ENCODE results near the gene RIN3. TPM values are rescaled to one million over a fixed set of nuclear protein-coding genes. Genes with fewer than 3 reads are reported as not detected.

RIN3 gene
- total and polyA plus RNA-seq, 2 experiments from 2014 or later: 1.8 to 7.0 TPM

DNA sequence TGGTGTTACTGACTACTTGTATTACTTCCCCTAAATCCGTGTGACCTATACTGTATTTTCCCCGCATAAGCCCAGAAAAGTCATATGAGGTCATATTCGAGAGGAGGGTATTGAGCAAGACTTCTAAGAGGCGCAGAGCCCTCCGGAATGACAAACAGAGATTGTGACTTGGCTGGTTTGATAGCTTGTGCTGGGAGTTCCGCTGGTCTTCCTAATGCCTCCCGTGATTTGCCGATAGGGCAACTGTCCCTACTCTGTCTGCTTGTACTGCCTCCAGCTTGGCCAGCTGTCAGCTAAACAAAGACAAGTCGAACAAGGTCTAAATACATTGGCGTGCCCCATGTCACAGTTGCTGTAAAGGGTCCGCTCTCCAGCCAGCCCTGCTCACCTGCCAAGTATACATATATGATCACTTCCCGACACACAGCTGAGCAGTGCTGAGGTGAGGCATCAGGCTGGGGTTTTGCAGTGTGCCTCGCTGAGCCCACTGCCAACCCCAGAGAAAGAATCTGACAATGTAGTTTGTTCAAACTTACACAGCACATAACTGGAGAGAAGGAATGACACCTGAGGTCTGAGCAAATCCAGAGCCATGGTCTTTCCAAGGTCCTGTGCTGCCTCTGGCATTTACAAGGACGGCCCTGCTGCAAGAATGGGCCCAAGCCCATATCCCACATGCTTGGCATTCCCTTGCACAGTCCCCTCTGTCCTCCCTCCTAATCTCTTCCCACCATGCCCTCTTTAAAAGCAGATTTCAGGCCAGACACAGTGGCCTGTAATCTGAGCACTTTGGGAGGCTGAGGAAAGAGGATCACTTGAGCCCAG is 211.1 kb downstream of the RIN3 start:
- H2AFZ ChIP-seq: no peak overlapping the region
- in situ Hi-C loops (cut with MboI): no loop called here
- no peak overlapping the region for H3K4me3 ChIP-seq
- H3K9ac ChIP-seq: no peak overlapping the region
- no peak overlapping the region for H3K4me2 ChIP-seq (ENCODE audit: unreplicated experiment)
- no peaks in the 10 kb centered on the region for H3K79me2 ChIP-seq (ENCODE audit: insufficient read depth)
- H3K27me3 ChIP-seq (replicated peaks; ENCODE audit: insufficient read depth): no peaks in the 10 kb centered on the region
- no peaks in the 10 kb centered on the region for H3K9me3 ChIP-seq (ENCODE audit: low read depth)
- H3K4me1 ChIP-seq (ENCODE audit: insufficient read depth): peaks cover 6% of the 10 kb centered on the region
- WGBS, 2 experiments (ENCODE audit: low coverage in 1 of 2, low lambda C conversion rate in 2 of 2, missing lambda C conversion rate in 2 of 2): 86 to 95% methylated on average over 14 of the region's 14 CpGs
- H3K36me3 ChIP-seq (ENCODE audit: low read depth): no peaks in the 10 kb centered on the region
- TF ChIP-seq EZH2phosphoT487 (IDR thresholded peaks at IDR 0.05; ENCODE audit: insufficient read depth, low read depth) (no peak), EZH2 (IDR thresholded peaks at IDR 0.05; ENCODE audit: insufficient read depth, poor library complexity, severe bottlenecking) (no peak)
- no peak overlapping the region for H3K27ac ChIP-seq
- H3F3A ChIP-seq (ENCODE audit: insufficient read depth): peaks cover 6% of the 10 kb centered on the region
- no peaks in the 10 kb centered on the region for H4K20me1 ChIP-seq (ENCODE audit: insufficient read depth)
- no peaks in the 10 kb centered on the region for H3K9me2 ChIP-seq (ENCODE audit: insufficient read depth)
- no peak for DNase-seq

- Histone ChIP-seq H3K4me1 (ENCODE audit: insufficient read depth) (peaks cover 3% of the 10 kb centered on the region; the same call in 1 of the 2 replicates), H2AFZ (no peak overlapping the region), H3K4me2 (ENCODE audit: unreplicated experiment) (peak overlapping the region; percentile 51), H3K79me2 (ENCODE audit: insufficient read depth) (no peaks in the 10 kb centered on the region), H3F3A (ENCODE audit: insufficient read depth) (no peaks in the 10 kb centered on the region), H3K4me3 (no peak overlapping the region), H3K9me3 (ENCODE audit: low read depth) (no peaks in the 10 kb centered on the region), H3K9ac (no peak overlapping the region), H3K36me3 (ENCODE audit: low read depth) (0 out of 2 replicates have a peak, but pooled peaks cover 4% of the 10 kb centered on the region), H4K20me1 (ENCODE audit: insufficient read depth) (no peaks in the 10 kb centered on the region), H3K27ac (no peak overlapping the region), H3K9me2 (ENCODE audit: insufficient read depth) (no peaks in the 10 kb centered on the region), H3K27me3 (replicated peaks; ENCODE audit: insufficient read depth) (no peaks in the 10 kb centered on the region)
- WGBS, 2 experiments (ENCODE audit: low coverage in 1 of 2, low lambda C conversion rate in 2 of 2, missing lambda C conversion rate in 2 of 2): 41 to 49% methylated on average over 12 of the region's 12 CpGs
- in situ Hi-C loops (cut with MboI): no loop called here
- TF ChIP-seq EZH2 (IDR thresholded peaks at IDR 0.05; ENCODE audit: insufficient read depth, poor library complexity, severe bottlenecking) (no peak), EZH2phosphoT487 (IDR thresholded peaks at IDR 0.05; ENCODE audit: insufficient read depth, low read depth) (no peak)
- DNase-seq: peak; percentile 94
Measured at GRCh38 chr14:92726135-92726932, 212.8 kb downstream of the RIN3 start.

DNA sequence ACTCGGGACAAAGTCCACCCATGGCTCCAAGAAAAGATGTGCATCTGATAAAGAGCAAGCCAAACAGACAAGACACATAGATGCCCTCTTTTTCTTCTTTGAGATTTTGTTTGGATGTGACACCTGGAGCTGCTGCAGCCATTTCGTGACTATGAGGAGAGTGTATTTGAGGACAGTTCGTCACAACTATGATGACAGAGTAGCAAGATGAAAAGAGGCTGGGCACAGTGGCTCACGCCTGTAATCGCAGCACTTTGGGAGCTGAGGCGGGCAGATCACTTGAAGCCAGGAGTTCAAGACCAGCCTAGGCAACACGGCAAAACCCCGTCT is 213.3 kb downstream of the RIN3 start:
- no peak overlapping the region for H3K4me2 ChIP-seq (ENCODE audit: unreplicated experiment)
- no peak overlapping the region for H3K9ac ChIP-seq
- in situ Hi-C loops (cut with MboI): no loop called here
- WGBS, 2 experiments (ENCODE audit: low coverage in 1 of 2, low lambda C conversion rate in 2 of 2, missing lambda C conversion rate in 2 of 2): 95% methylated on average over 8 of the region's 8 CpGs
- H3K27ac ChIP-seq: no peak overlapping the region
- no peaks in the 10 kb centered on the region for H3K27me3 ChIP-seq (replicated peaks; ENCODE audit: insufficient read depth)
- H3K36me3 ChIP-seq (ENCODE audit: low read depth): 0 out of 2 replicates have a peak, but pooled peaks cover 6% of the 10 kb centered on the region
- peaks cover 3% of the 10 kb centered on the region; the same call in 1 of the 2 replicates for H3K4me1 ChIP-seq (ENCODE audit: insufficient read depth)
- no peak for TF ChIP-seq EZH2 (IDR thresholded peaks at IDR 0.05; ENCODE audit: insufficient read depth, poor library complexity, severe bottlenecking)
- TF ChIP-seq EZH2phosphoT487 (IDR thresholded peaks at IDR 0.05; ENCODE audit: insufficient read depth, low read depth): no peak
- H2AFZ ChIP-seq: no peak overlapping the region
- H3K79me2 ChIP-seq (ENCODE audit: insufficient read depth): no peaks in the 10 kb centered on the region
- no peaks in the 10 kb centered on the region for H3K9me3 ChIP-seq (ENCODE audit: low read depth)
- no peak for DNase-seq
- no peak overlapping the region for H3K4me3 ChIP-seq
- no peaks in the 10 kb centered on the region for H4K20me1 ChIP-seq (ENCODE audit: insufficient read depth)
- no peaks in the 10 kb centered on the region for H3K9me2 ChIP-seq (ENCODE audit: insufficient read depth)
- H3F3A ChIP-seq (ENCODE audit: insufficient read depth): no peaks in the 10 kb centered on the region

- no peak for DNase-seq
- H3K4me1 ChIP-seq (ENCODE audit: insufficient read depth): peaks cover 3% of the 10 kb centered on the region; the same call in 1 of the 2 replicates
- no peak overlapping the region for H3K27ac ChIP-seq
- in situ Hi-C loops (cut with MboI): no loop called here
- H3K36me3 ChIP-seq (ENCODE audit: low read depth): 0 out of 2 replicates have a peak, but pooled peaks cover 6% of the 10 kb centered on the region
- no peaks in the 10 kb centered on the region for H3K27me3 ChIP-seq (replicated peaks; ENCODE audit: insufficient read depth)
- no peaks in the 10 kb centered on the region for H3K9me2 ChIP-seq (ENCODE audit: insufficient read depth)
- TF ChIP-seq EZH2phosphoT487 (IDR thresholded peaks at IDR 0.05; ENCODE audit: insufficient read depth, low read depth) (no peak), EZH2 (IDR thresholded peaks at IDR 0.05; ENCODE audit: insufficient read depth, poor library complexity, severe bottlenecking) (no peak)
- H3K9ac ChIP-seq: no peak overlapping the region
- no peaks in the 10 kb centered on the region for H4K20me1 ChIP-seq (ENCODE audit: insufficient read depth)
- no peaks in the 10 kb centered on the region for H3K9me3 ChIP-seq (ENCODE audit: low read depth)
- no peaks in the 10 kb centered on the region for H3K79me2 ChIP-seq (ENCODE audit: insufficient read depth)
- no peak overlapping the region for H3K4me3 ChIP-seq
- WGBS, 2 experiments (ENCODE audit: low coverage in 1 of 2, low lambda C conversion rate in 2 of 2, missing lambda C conversion rate in 2 of 2): 85 to 87% methylated on average over 8 of the region's 8 CpGs
- H2AFZ ChIP-seq: no peak overlapping the region
- no peaks in the 10 kb centered on the region for H3F3A ChIP-seq (ENCODE audit: insufficient read depth)
- H3K4me2 ChIP-seq (ENCODE audit: unreplicated experiment): no peak overlapping the region
Measured at GRCh38 chr14:92728759-92729364, 215.3 kb downstream of the RIN3 start.
